Neural cell (in vitro differentiated cells): ENCODE results near the gene RASEF. TPM values are rescaled to one million over a fixed set of nuclear protein-coding genes. Genes with fewer than 3 reads are reported as not detected.

Experiments
- H2AFZ ChIP-seq: fragments of 200-600, 300-800 bp; sonication (generic), shearing (Covaris generic); 2 replicates; pipeline ENCODE4 v1.6.0; 2014; ENCODE audit warnings: low read depth, mild to moderate bottlenecking, antibody characterized with exemption, low read length, moderate library complexity
- H3F3A ChIP-seq: fragments of 200-600 bp; shearing (Covaris generic); 2 replicates; pipeline ENCODE4 v1.6.1; 2016; ENCODE audit warnings: mild to moderate bottlenecking, moderate library complexity, mixed read lengths, antibody characterized with exemption, low read length; ENCODE audit not compliant: insufficient read depth, poor library complexity, severe bottlenecking
- H3K27ac ChIP-seq: fragments of 200-600, 300-800 bp; sonication (generic), shearing (Covaris generic); 2 replicates; pipeline ENCODE4 v1.5.1; 2014; ENCODE audit warnings: mild to moderate bottlenecking, low read length, moderate library complexity
- H3K27me3 ChIP-seq: fragments of 300-800, 200-600 bp; sonication (generic), shearing (Covaris generic); 2 replicates; pipeline ENCODE4 v1.6.0; 2014; ENCODE audit warnings: mild to moderate bottlenecking, low read depth, low read length, moderate library complexity; ENCODE audit not compliant: insufficient read depth
- H3K36me3 ChIP-seq: fragments of 300-800, 200-600 bp; sonication (generic), shearing (Covaris generic); 2 replicates; pipeline ENCODE4 v1.5.1; 2014; ENCODE audit warnings: mild to moderate bottlenecking, antibody characterized with exemption, low read length, moderate library complexity; ENCODE audit not compliant: insufficient read depth
- H3K4me2 ChIP-seq: fragments of 300-800, 200-600 bp; sonication (generic), shearing (Covaris generic); 2 replicates; pipeline ENCODE4 v1.6.0; 2014; ENCODE audit warnings: mild to moderate bottlenecking, low read length
- H3K4me3 ChIP-seq: fragments of 300-800, 200-600 bp; sonication (generic), shearing (Covaris generic); 2 replicates; pipeline ENCODE4 v1.5.1; 2014; ENCODE audit warnings: mild to moderate bottlenecking, low read length, moderate library complexity
- H3K79me2 ChIP-seq: fragments of 200-600 bp; shearing (Covaris generic); replicated peaks from 2 replicates; pipeline ENCODE4 v1.6.0; 2014; ENCODE audit warnings: mild to moderate bottlenecking, low read length, moderate library complexity; ENCODE audit not compliant: insufficient read depth
- H3K9ac ChIP-seq: fragments of 300-800, 200-600 bp; sonication (generic), shearing (Covaris generic); 2 replicates; pipeline ENCODE4 v1.6.1; 2016; ENCODE audit warnings: mild to moderate bottlenecking, low read length, mixed read lengths
- H3K9me2 ChIP-seq: fragments of 200-600 bp; shearing (Covaris generic); 2 replicates; pipeline ENCODE4 v1.6.1; 2016; ENCODE audit warnings: mild to moderate bottlenecking, low read length, mixed read lengths; ENCODE audit not compliant: insufficient read depth
- H3K9me3 ChIP-seq: fragments of 200-600, 300-800 bp; sonication (generic), shearing (Covaris generic); 2 replicates; pipeline ENCODE4 v1.6.1; 2016; ENCODE audit warnings: mild to moderate bottlenecking, mixed run types, low read length, moderate library complexity, mixed read lengths
- H4K20me1 ChIP-seq: fragments of 200-600 bp; shearing (Covaris generic); 2 replicates; pipeline ENCODE4 v1.6.1; 2016; ENCODE audit warnings: mild to moderate bottlenecking, mixed run types; ENCODE audit not compliant: insufficient read depth
- EP300 ChIP-seq: fragments of 450-650 bp; conservative IDR thresholded peaks from 2 replicates; pipeline ENCODE4 v1.6.1; 2014; ENCODE audit warnings: antibody characterized with exemption, mild to moderate bottlenecking, moderate library complexity; ENCODE audit not compliant: poor library complexity, severe bottlenecking
- EZH2 ChIP-seq: fragments of 200-600, 300-800 bp; shearing (Covaris generic), sonication (generic); IDR thresholded peaks from 2 replicates; pipeline ENCODE4 v1.6.1; 2014; ENCODE audit warnings: antibody characterized with exemption, low read length, borderline replicate concordance, mild to moderate bottlenecking; ENCODE audit not compliant: insufficient read depth, poor library complexity, severe bottlenecking
- MXI1 ChIP-seq: fragments of 450-650 bp; conservative IDR thresholded peaks from 2 replicates; pipeline ENCODE4 v1.6.1; 2014; ENCODE audit warnings: antibody characterized with exemption, mild to moderate bottlenecking; ENCODE audit not compliant: poor library complexity, severe bottlenecking
- POLR2AphosphoS5 ChIP-seq: IDR thresholded peaks from 2 replicates; pipeline ENCODE4 v1.6.1; 2012
- RAD21 ChIP-seq: fragments of 450-650 bp; conservative IDR thresholded peaks from 2 replicates; pipeline ENCODE4 v1.6.1; 2014; ENCODE audit warnings: antibody characterized with exemption, mild to moderate bottlenecking, moderate library complexity
- SMC3 ChIP-seq: fragments of 450-650 bp; conservative IDR thresholded peaks from 2 replicates; pipeline ENCODE4 v1.6.1; 2014; ENCODE audit warnings: antibody characterized with exemption, mild to moderate bottlenecking, moderate library complexity; ENCODE audit not compliant: poor library complexity
- TAF1 ChIP-seq: IDR thresholded peaks from 2 replicates; pipeline ENCODE4 v1.6.1; 2012; ENCODE audit warnings: low read depth
- polyA plus RNA-seq: library from polyadenylated mRNA; depleted of rRNA; stranded (reverse); fragments of >200 nt; gene quantifications from 2 replicates; pipeline ENCODE4 v1.2.3, GENCODE V29; 2014
- TF ChIP-seq, protein P1 (sequence below): IDR thresholded peaks from 2 replicates; pipeline ENCODE4 v1.6.1; 2012; ENCODE audit warnings: borderline replicate concordance
- TF ChIP-seq, protein P2 (sequence below): fragments of 450-650 bp; IDR thresholded peaks from 2 replicates; pipeline ENCODE4 v1.5.1; 2014; ENCODE audit warnings: antibody characterized with exemption, mild to moderate bottlenecking, moderate library complexity; ENCODE audit not compliant: poor library complexity, severe bottlenecking

The RASEF gene
- polyA plus RNA-seq, 1 donor from 2014 or later, result 0.12 TPM

DNA sequence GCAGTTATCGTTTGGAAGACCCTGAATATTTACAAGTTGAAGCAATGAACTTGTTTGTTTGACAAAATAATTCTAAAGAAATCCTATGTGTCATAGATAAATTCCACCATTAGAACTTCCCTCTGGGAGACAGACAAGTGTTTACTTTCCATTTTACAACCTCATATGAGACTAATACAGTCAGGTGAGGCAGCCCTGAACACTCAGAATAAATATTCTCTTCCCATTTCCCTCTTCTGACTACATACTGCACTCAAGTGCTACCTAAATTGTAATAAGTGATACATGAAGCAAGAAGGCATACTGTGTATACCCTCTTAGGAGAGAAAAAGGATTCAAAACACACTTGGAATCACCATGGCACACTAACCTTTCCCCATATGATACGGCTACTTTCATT, 6.8 kb downstream of the RASEF start:
- no peaks in the 10 kb centered on the region for H3K79me2 ChIP-seq
- no peak overlapping the region for H3K4me3 ChIP-seq
- H3K4me2 ChIP-seq, result no peak overlapping the region
- H3K9me3 ChIP-seq, result no peaks in the 10 kb centered on the region
- H3K27me3 ChIP-seq, result peaks cover 18% of the 10 kb centered on the region
- TF ChIP-seq, protein P1, sequence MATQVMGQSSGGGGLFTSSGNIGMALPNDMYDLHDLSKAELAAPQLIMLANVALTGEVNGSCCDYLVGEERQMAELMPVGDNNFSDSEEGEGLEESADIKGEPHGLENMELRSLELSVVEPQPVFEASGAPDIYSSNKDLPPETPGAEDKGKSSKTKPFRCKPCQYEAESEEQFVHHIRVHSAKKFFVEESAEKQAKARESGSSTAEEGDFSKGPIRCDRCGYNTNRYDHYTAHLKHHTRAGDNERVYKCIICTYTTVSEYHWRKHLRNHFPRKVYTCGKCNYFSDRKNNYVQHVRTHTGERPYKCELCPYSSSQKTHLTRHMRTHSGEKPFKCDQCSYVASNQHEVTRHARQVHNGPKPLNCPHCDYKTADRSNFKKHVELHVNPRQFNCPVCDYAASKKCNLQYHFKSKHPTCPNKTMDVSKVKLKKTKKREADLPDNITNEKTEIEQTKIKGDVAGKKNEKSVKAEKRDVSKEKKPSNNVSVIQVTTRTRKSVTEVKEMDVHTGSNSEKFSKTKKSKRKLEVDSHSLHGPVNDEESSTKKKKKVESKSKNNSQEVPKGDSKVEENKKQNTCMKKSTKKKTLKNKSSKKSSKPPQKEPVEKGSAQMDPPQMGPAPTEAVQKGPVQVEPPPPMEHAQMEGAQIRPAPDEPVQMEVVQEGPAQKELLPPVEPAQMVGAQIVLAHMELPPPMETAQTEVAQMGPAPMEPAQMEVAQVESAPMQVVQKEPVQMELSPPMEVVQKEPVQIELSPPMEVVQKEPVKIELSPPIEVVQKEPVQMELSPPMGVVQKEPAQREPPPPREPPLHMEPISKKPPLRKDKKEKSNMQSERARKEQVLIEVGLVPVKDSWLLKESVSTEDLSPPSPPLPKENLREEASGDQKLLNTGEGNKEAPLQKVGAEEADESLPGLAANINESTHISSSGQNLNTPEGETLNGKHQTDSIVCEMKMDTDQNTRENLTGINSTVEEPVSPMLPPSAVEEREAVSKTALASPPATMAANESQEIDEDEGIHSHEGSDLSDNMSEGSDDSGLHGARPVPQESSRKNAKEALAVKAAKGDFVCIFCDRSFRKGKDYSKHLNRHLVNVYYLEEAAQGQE, result no peak
- TF ChIP-seq EZH2, result no peak
- TF ChIP-seq RAD21, result no peak
- no peaks in the 10 kb centered on the region for H4K20me1 ChIP-seq
- no peak overlapping the region for H3K27ac ChIP-seq
- no peak overlapping the region for H2AFZ ChIP-seq
- H3K9me2 ChIP-seq, result no peaks in the 10 kb centered on the region
- H3K36me3 ChIP-seq, result no peaks in the 10 kb centered on the region
- no peaks in the 10 kb centered on the region for H3F3A ChIP-seq
- no peak overlapping the region for H3K9ac ChIP-seq

DNA sequence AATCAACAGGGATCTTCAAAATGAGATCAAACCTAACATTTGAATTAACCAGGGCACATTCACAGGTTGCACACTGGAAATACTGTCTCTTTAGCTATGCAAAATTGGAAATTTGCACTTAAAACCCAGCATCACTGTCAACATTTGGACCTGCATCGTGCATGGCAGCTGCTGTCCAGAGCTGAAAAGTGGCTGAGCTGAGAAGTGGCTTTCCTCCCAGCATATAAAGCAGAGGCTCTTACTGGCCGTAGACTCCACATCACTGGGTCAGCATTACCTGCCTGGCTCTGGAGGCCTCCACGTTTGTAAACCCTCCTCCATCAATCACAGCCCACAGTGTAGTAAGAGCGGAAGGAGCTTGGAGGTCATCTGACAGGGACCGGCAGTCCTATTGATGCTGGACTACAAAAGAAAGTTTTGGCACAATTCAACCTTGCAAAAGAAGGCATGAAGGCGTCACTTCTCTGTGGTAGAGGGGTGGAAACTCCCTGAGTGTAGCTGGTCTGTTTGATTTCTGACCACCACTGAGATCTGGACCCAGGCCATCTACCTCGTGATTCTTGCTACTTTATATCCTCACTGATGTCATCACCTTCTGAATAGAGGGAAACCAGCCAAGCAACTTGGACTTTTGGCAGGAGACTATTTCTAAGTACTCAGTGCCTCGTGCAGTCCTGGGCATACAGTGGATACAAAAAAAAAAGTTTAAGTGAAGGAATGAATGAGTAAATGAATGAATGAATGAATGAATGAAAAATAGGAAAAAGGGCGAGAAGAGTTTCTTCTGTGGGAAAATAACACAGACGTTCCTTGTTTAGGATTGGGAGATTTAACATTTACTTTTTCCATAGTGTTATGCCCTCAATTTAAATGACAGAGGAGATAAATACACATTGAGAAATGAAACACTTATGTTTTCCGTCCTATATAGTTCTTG, 14.8 kb downstream of the RASEF start:
- Histone ChIP-seq H3K27me3 (no peaks in the 10 kb centered on the region), H3K36me3 (no peaks in the 10 kb centered on the region), H4K20me1 (no peaks in the 10 kb centered on the region), H3K9ac (no peak overlapping the region), H3K79me2 (no peaks in the 10 kb centered on the region), H3K27ac (no peak overlapping the region), H2AFZ (no peak overlapping the region), H3K9me3 (no peaks in the 10 kb centered on the region), H3F3A (no peaks in the 10 kb centered on the region), H3K4me3 (no peak overlapping the region), H3K4me2 (no peak overlapping the region), H3K9me2 (no peaks in the 10 kb centered on the region)
- TF ChIP-seq RAD21, result no peak
- TF ChIP-seq POLR2AphosphoS5, result no peak
- TF ChIP-seq EP300, result no peak
- TF ChIP-seq, protein P1, result no peak
- TF ChIP-seq, protein P2, sequence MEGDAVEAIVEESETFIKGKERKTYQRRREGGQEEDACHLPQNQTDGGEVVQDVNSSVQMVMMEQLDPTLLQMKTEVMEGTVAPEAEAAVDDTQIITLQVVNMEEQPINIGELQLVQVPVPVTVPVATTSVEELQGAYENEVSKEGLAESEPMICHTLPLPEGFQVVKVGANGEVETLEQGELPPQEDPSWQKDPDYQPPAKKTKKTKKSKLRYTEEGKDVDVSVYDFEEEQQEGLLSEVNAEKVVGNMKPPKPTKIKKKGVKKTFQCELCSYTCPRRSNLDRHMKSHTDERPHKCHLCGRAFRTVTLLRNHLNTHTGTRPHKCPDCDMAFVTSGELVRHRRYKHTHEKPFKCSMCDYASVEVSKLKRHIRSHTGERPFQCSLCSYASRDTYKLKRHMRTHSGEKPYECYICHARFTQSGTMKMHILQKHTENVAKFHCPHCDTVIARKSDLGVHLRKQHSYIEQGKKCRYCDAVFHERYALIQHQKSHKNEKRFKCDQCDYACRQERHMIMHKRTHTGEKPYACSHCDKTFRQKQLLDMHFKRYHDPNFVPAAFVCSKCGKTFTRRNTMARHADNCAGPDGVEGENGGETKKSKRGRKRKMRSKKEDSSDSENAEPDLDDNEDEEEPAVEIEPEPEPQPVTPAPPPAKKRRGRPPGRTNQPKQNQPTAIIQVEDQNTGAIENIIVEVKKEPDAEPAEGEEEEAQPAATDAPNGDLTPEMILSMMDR, result no peak
- TF ChIP-seq MXI1, result no peak
- TF ChIP-seq EZH2, result no peak
- no peak for TF ChIP-seq SMC3
- no peak for TF ChIP-seq TAF1
